CD4-positive, alpha-beta T cell treated with Interleukin-12 subunit alpha and Interleukin-12 subunit beta, for 1 hour (primary cell): ENCODE measurements around the gene SETD4.

ENCODE experiments used
- DNase-seq: peaks from one replicate; pipeline ENCODE4 v3.0.0-alpha.2; 2020

Gene SETD4

GRCh38 chr21:36003776-36004175 is 56.5 kb downstream of the SETD4 start:
- no peak for DNase-seq

DNA sequence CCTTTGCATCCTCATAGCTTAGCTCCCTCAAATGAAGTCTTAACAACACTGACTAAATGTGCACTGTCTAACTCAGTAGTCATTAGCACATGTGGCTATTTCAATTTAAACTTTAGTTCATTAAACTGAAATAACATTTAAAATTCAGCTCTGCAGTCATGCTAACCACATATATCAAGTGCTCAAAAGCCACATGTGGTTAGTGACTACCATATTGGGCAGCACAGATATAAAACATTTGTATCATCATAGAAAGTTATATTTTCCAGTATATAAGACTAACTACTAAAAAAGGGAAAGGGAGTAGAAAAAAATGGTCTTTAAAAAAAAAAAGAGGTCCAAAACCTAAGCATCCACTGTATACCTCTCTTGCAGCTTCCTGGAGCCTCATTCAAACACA is 64.1 kb downstream of the SETD4 start:
- DNase-seq, result no peak

DNA sequence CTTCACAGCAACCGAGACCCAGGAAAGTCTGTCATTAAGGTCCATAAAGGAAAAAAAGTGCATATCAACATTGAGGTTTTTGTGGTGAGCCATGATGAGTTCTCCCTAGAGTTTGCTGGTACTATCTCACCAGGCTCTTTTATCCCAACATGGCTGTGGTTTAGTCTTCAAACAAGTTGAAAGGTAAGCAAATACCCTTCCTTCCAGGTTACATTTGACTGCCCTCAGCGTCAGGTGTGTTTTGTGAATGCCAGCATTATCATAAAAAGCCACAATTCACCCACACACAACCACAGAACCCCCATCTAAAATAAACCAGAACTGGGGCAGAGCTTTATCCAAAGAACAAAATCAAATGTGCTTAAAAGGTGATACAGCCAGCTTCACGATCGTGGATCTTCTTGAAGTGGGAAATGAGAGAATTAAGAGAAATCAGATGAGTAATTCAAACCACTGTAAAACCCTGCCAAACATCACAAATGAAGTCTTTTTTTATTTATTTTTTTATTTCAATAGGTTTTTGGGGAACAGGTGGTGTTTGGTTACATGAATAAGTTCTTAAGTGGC is 64.7 kb downstream of the SETD4 start:
- DNase-seq, result no peak

- no peak for DNase-seq
Measured at GRCh38 chr21:35994613-35995012, 65.7 kb downstream of the SETD4 start.

- no peak for DNase-seq
Measured at GRCh38 chr21:35993875-35994490, 66.3 kb downstream of the SETD4 start.

GRCh38 chr21:35991131-35991530 is 69.2 kb downstream of the SETD4 start:
- no peak for DNase-seq

DNA sequence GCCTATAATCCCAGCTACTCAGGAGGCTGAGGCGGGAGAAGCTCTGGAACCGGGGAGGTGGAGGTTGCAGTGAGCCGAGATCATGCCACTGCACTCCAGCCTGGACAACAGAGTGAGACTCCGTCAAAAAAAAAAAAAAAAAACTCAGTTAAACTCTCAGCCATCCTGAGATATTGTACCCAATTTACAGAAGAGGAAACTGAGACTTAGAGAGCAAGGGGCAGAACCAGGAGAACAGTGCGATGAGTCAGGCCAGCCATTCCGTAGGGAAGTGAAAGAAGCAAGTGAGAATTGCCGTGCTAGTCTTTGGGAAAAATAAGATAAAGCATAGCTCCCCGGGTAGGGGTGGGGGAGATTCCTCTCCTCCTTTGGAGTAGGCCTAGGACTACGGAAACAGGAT is 69.7 kb downstream of the SETD4 start:
- no peak for DNase-seq

- DNase-seq, result no peak
Measured at GRCh38 chr21:35989138-35989735, 71.1 kb downstream of the SETD4 start.

- DNase-seq, result no peak
Measured at GRCh38 chr21:35988416-35989137, 71.7 kb downstream of the SETD4 start.

- DNase-seq, result no peak
Measured at GRCh38 chr21:35987475-35987874, 72.9 kb downstream of the SETD4 start.

GRCh38 chr21:35984654-35985361 is 75.5 kb downstream of the SETD4 start:
- DNase-seq, result no peak
